Activated CD4-positive, alpha-beta T cell treated with anti-CD3 and anti-CD28 coated beads for 36 hours (primary cell): Measurements from ENCODE around the gene BCL7B. TPM values are rescaled to one million over a fixed set of nuclear protein-coding genes. Genes with fewer than 3 reads are reported as not detected.

Experiments used
- ATAC-seq: fragments of 200-7000 bp; cut with Tn5 transposase; one replicate; pipeline ENCODE4 v1.10.0; 2021; ENCODE audit warnings: mild to moderate bottlenecking, moderate library complexity
- CTCF ChIA-PET: fragments of 350-600 bp; sonication (Branson Sonifier 250); formaldehyde crosslinking; loops from one replicate; lab custom pipeline; 2021; ENCODE audit warnings: antibody characterized with exemption; lab: Charles Lee
- POLR2A ChIA-PET: fragments of 350-600 bp; sonication (Branson Sonifier 250); formaldehyde crosslinking; loops from one replicate; lab custom pipeline; 2021; ENCODE audit warnings: antibody characterized with exemption, inconsistent platforms; lab: Charles Lee
- DNase-seq: peaks from one replicate; pipeline ENCODE4 v3.0.0-alpha.2; 2020
- H3K27ac Mint-ChIP-seq: one replicate; pipeline ENCODE4 v1.8.0; 2021; ENCODE audit warnings: mixed read lengths
- H3K27me3 Mint-ChIP-seq: one replicate; pipeline ENCODE4 v1.8.0; 2021; ENCODE audit warnings: mixed read lengths
- H3K36me3 Mint-ChIP-seq: one replicate; pipeline ENCODE4 v1.8.0; 2021; ENCODE audit warnings: low read depth, mixed read lengths
- H3K4me1 Mint-ChIP-seq: one replicate; pipeline ENCODE4 v1.8.0; 2021; ENCODE audit warnings: mixed read lengths
- H3K4me3 Mint-ChIP-seq: one replicate; pipeline ENCODE4 v1.8.0; 2021; ENCODE audit warnings: mild to moderate bottlenecking, moderate library complexity, mixed read lengths
- H3K9me3 Mint-ChIP-seq: one replicate; pipeline ENCODE4 v1.8.0; 2021; ENCODE audit warnings: low read depth, mixed read lengths
- intact Hi-C, 2 experiments: fragments of 100-400 bp; cut with DNase I in 1 of 2; cut with micrococcal nuclease in 1 of 2; formaldehyde crosslinking; loops; one replicate each; pipeline versions ENCODE4 v1.14.2 to v1.15.1; 2022 to 2024; cut with DNase I, micrococcal nuclease
- total RNA-seq, 2 experiments: library from RNA; stranded (reverse); gene quantifications; one replicate each; pipeline ENCODE4 v1.2.3, GENCODE V29; 2021

Gene BCL7B
- total RNA-seq, result 10 to 100 TPM; 43.2 to 86.5 TPM

- H3K27ac Mint-ChIP-seq, result peak within 1 kb of the TSS; percentile 96
- H3K9me3 Mint-ChIP-seq, result no peaks in the 10 kb centered on the region
- CTCF ChIA-PET, result interaction anchor here (0.5 to 1.1 kb wide), 5 partner anchors 9 to 296 kb away, joined by 3 to 4 read pairs (median 3); no protein-coding TSS in a partner anchor
- H3K4me3 Mint-ChIP-seq, result peak within 1 kb of the TSS; percentile 93
- POLR2A ChIA-PET, result interaction anchor here (0.8 to 1.9 kb wide), 3 partner anchors 9 to 36 kb away, joined by 3 to 16 read pairs (median 6); partner anchors contain the start of gene BAZ1B
- intact Hi-C loops, result loop anchor here (1.0 to 2.0 kb wide), 13 partner anchors 21 to 728 kb away; partner anchors contain the start of genes BAZ1B (in 2 of the 2), BUD23 (in 2 of the 2), DNAJC30 (in 2 of the 2) and TBL2 (in 2 of the 2)
- H3K4me1 Mint-ChIP-seq, result peaks cover 35% of the 10 kb centered on the region
- no peaks in the 10 kb centered on the region for H3K27me3 Mint-ChIP-seq
- ATAC-seq, result peak; percentile 63
- H3K36me3 Mint-ChIP-seq, result peaks cover 22% of the 10 kb centered on the region
- DNase-seq, result peak; percentile 85
Measured at GRCh38 chr7:73557397-73558257, at the start of gene BCL7B. TSS of gene BCL7B (minus strand) at chr7:73557690. CDS start at chr7:73557578, 112 bp downstream.

- H3K36me3 Mint-ChIP-seq, result no peaks in the 10 kb centered on the region
- intact Hi-C loops, result loop anchor here (2.0 to 10.0 kb wide), 4 partner anchors 62 to 249 kb away; partner anchors contain the start of gene VPS37D (in 1 of the 2)
- DNase-seq (no peak), ATAC-seq (no peak)
- H3K4me1 Mint-ChIP-seq, result no peaks in the 10 kb centered on the region
- ChIA-PET POLR2A (no interaction called here), CTCF (interaction anchor here (0.5 to 5.6 kb wide), 12 partner anchors 11 to 474 kb away, joined by 3 to 56 read pairs (median 13); partner anchors contain the start of genes ABHD11 and VPS37D)
- H3K9me3 Mint-ChIP-seq, result no peaks in the 10 kb centered on the region
- H3K27me3 Mint-ChIP-seq, result peaks cover 10% of the 10 kb centered on the region
- no peak overlapping the region for H3K4me3 Mint-ChIP-seq
- no peak overlapping the region for H3K27ac Mint-ChIP-seq
Measured at GRCh38 chr7:73605601-73606220, 48.2 kb upstream of the BCL7B start.

- ChIA-PET CTCF (interaction anchor here (1.0 to 5.6 kb wide), 3 partner anchors 15 to 131 kb away, joined by 3 to 56 read pairs (median 13); no protein-coding TSS in a partner anchor), POLR2A (no interaction called here)
- no peaks in the 10 kb centered on the region for H3K9me3 Mint-ChIP-seq
- no peaks in the 10 kb centered on the region for H3K4me1 Mint-ChIP-seq
- DNase-seq, result no peak
- no peaks in the 10 kb centered on the region for H3K36me3 Mint-ChIP-seq
- H3K27me3 Mint-ChIP-seq, result peaks cover 11% of the 10 kb centered on the region
- intact Hi-C loops, result loop anchor here in 1 of 2 experiments (10.0 kb wide), 1 partner anchor 252 kb away; no protein-coding TSS in a partner anchor
- no peak overlapping the region for H3K4me3 Mint-ChIP-seq
- H3K27ac Mint-ChIP-seq, result no peak overlapping the region
- ATAC-seq, result no peak
Measured at GRCh38 chr7:73602721-73603651, 45.5 kb upstream of the BCL7B start.

- Mint-ChIP-seq H3K9me3 (no peaks in the 10 kb centered on the region), H3K27me3 (peaks cover 13% of the 10 kb centered on the region), H3K36me3 (no peaks in the 10 kb centered on the region), H3K4me1 (no peaks in the 10 kb centered on the region), H3K27ac (no peak overlapping the region), H3K4me3 (no peak overlapping the region)
- no peak for DNase-seq
- CTCF ChIA-PET, result interaction anchor here (2.1 kb wide), 1 partner anchor 17 kb away, joined by 7 read pairs; no protein-coding TSS in a partner anchor
- ATAC-seq, result no peak
- intact Hi-C loops, result loop anchor here in 1 of 2 experiments (10.0 kb wide), 1 partner anchor 255 kb away; no protein-coding TSS in a partner anchor
- POLR2A ChIA-PET, result no interaction called here
Measured at GRCh38 chr7:73599916-73600315, 42.4 kb upstream of the BCL7B start.

- CTCF ChIA-PET, result interaction anchor here (2.1 kb wide), 1 partner anchor 16 kb away, joined by 7 read pairs; no protein-coding TSS in a partner anchor
- Mint-ChIP-seq H3K27me3 (peaks cover 13% of the 10 kb centered on the region), H3K36me3 (no peaks in the 10 kb centered on the region), H3K9me3 (no peaks in the 10 kb centered on the region), H3K4me3 (no peak overlapping the region), H3K4me1 (no peaks in the 10 kb centered on the region), H3K27ac (no peak overlapping the region)
- DNase-seq, result no peak
- no peak for ATAC-seq
- intact Hi-C loops, result no loop called here
- POLR2A ChIA-PET, result interaction anchor here (0.9 kb wide), 1 partner anchor 8 kb away, joined by 3 read pairs; no protein-coding TSS in a partner anchor
Measured at GRCh38 chr7:73599151-73599882, 41.8 kb upstream of the BCL7B start.

- H3K9me3 Mint-ChIP-seq, result no peaks in the 10 kb centered on the region
- DNase-seq (no peak), ATAC-seq (peak; percentile 51)
- no peaks in the 10 kb centered on the region for H3K36me3 Mint-ChIP-seq
- H3K27ac Mint-ChIP-seq, result no peak overlapping the region
- H3K4me3 Mint-ChIP-seq, result no peak overlapping the region
- H3K4me1 Mint-ChIP-seq, result no peaks in the 10 kb centered on the region
- intact Hi-C loops, result no loop called here
- ChIA-PET CTCF (interaction anchor here (2.1 kb wide), 1 partner anchor 15 kb away, joined by 7 read pairs; no protein-coding TSS in a partner anchor), POLR2A (interaction anchor here (0.9 kb wide), 1 partner anchor 9 kb away, joined by 3 read pairs; no protein-coding TSS in a partner anchor)
- peaks cover 13% of the 10 kb centered on the region for H3K27me3 Mint-ChIP-seq
Measured at GRCh38 chr7:73597978-73598782, 40.7 kb upstream of the BCL7B start.

- Mint-ChIP-seq H3K27ac (no peak overlapping the region), H3K4me1 (no peaks in the 10 kb centered on the region)
Measured at GRCh38 chr7:73596191-73597065, 38.9 kb upstream of the BCL7B start.

GRCh38 chr7:73595358-73595757, 37.9 kb upstream of the BCL7B start:
- ATAC-seq, result no peak
- DNase-seq, result no peak
- Mint-ChIP-seq H3K4me1 (no peaks in the 10 kb centered on the region), H3K9me3 (no peaks in the 10 kb centered on the region), H3K27me3 (peaks cover 13% of the 10 kb centered on the region), H3K27ac (no peak overlapping the region), H3K36me3 (no peaks in the 10 kb centered on the region), H3K4me3 (no peak overlapping the region)
- ChIA-PET POLR2A (no interaction called here), CTCF (no interaction called here)
- intact Hi-C loops, result no loop called here

More at GRCh38 chr7:73596191-73597065, 38.9 kb upstream of the BCL7B start:
- Mint-ChIP-seq H3K36me3 (no peaks in the 10 kb centered on the region), H3K4me3 (no peak overlapping the region), H3K27me3 (peaks cover 13% of the 10 kb centered on the region), H3K9me3 (no peaks in the 10 kb centered on the region)
- ChIA-PET POLR2A (no interaction called here), CTCF (no interaction called here)
- ATAC-seq, result no peak
- no peak for DNase-seq
- intact Hi-C loops, result no loop called here
